ENCODE measurements around the gene KAZN.

The KAZN gene

GRCh38 chr1:14659913-14660312 lies 61.4 kb downstream of the KAZN start:
- no peak for TF ChIP-seq CTCF (IDR thresholded peaks at IDR 0.05; ENCODE audit: low read depth, low read length, missing control alignments)
- DNase-seq (ENCODE audit: low read depth), result no peak
- in situ Hi-C loops (cut with HindIII; ENCODE audit: low sequenced_read_pairs), result no loop called here

DNA sequence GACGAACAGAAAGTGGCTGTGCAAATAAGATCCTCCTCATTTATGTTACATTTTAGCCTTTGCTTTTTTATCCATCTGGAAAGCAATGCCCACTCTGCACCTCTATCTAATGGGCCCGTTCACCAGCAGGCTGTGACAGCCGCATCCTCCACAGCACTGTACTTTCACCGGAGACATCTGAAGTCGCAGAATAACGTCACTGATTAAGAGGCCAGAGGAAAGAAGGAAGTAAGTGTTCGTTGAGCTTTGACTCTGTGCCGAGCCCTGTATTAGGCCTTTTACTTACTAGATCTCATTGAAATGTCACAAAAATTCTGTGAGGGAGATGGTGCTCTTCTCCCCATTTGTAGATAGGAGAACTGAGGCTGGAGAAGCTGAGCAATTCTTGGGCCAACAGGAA lies 62.3 kb downstream of the KAZN start:
- in situ Hi-C loops (cut with HindIII; ENCODE audit: low sequenced_read_pairs), result no loop called here
- no peak for TF ChIP-seq CTCF (IDR thresholded peaks at IDR 0.05; ENCODE audit: low read depth, low read length, missing control alignments)
- DNase-seq (ENCODE audit: low read depth), result no peak
- H3K4me3 ChIP-seq (ENCODE audit: low read depth, low read length), result no peak overlapping the region

More at GRCh38 chr1:14659913-14660312, 61.4 kb downstream of the KAZN start:
- no peak overlapping the region for H3K4me3 ChIP-seq (ENCODE audit: low read depth, low read length)

GRCh38 chr1:14661222-14661621 lies 62.7 kb downstream of the KAZN start:
- TF ChIP-seq CTCF (IDR thresholded peaks at IDR 0.05; ENCODE audit: low read depth, low read length, missing control alignments), result no peak
- in situ Hi-C loops (cut with HindIII; ENCODE audit: low sequenced_read_pairs), result no loop called here
- H3K4me3 ChIP-seq (ENCODE audit: low read depth, low read length), result no peak overlapping the region
- DNase-seq (ENCODE audit: low read depth), result peak; percentile 13

- H3K4me3 ChIP-seq (ENCODE audit: low read depth, low read length), result no peak overlapping the region
- TF ChIP-seq CTCF (IDR thresholded peaks at IDR 0.05; ENCODE audit: low read depth, low read length, missing control alignments), result no peak
- DNase-seq (ENCODE audit: low read depth), result no peak
- in situ Hi-C loops (cut with HindIII; ENCODE audit: low sequenced_read_pairs), result no loop called here
Observed at GRCh38 chr1:14662116-14662515, 63.6 kb downstream of the KAZN start.

GRCh38 chr1:14663773-14664172 lies 65.3 kb downstream of the KAZN start:
- in situ Hi-C loops (cut with HindIII; ENCODE audit: low sequenced_read_pairs), result no loop called here
- TF ChIP-seq CTCF (IDR thresholded peaks at IDR 0.05; ENCODE audit: low read depth, low read length, missing control alignments), result no peak
- no peak overlapping the region for H3K4me3 ChIP-seq (ENCODE audit: low read depth, low read length)
- DNase-seq (ENCODE audit: low read depth), result no peak

- in situ Hi-C loops (cut with HindIII; ENCODE audit: low sequenced_read_pairs), result no loop called here
- TF ChIP-seq CTCF (IDR thresholded peaks at IDR 0.05; ENCODE audit: low read depth, low read length, missing control alignments), result no peak
- no peak overlapping the region for H3K4me3 ChIP-seq (ENCODE audit: low read depth, low read length)
- DNase-seq (ENCODE audit: low read depth), result no peak
Observed at GRCh38 chr1:14666373-14666772, 67.9 kb downstream of the KAZN start.

Measured in astrocyte of the cerebellum (primary cell).